Stimulated activated naive CD8-positive, alpha-beta T cell treated with anti-CD3 and anti-CD28 coated beads, Interleukin-15, Interleukin-2, amounts not matched to agents 100 U/mL and 50 U/mL, for 24 hours (primary cell): ENCODE results near the gene NUP210L.
"Not testable (repeated sequence)": the region's sequence is repeated elsewhere in the genome, so short reads cannot be mapped to it uniquely, and the experiment has no call there.

Source experiments
- ATAC-seq: fragments of 150-1000 bp; cut with Tn5 transposase; one replicate; pipeline ENCODE4 v1.10.0; 2021
- DNase-seq: peaks from one replicate; pipeline ENCODE4 v3.0.0; 2021

The NUP210L gene

GRCh38 chr1:154097873-154098272, 57.0 kb downstream of the NUP210L start:
- no peak for ATAC-seq
- DNase-seq, result no peak

GRCh38 chr1:154095456-154096060, 59.3 kb downstream of the NUP210L start:
- DNase-seq (no peak), ATAC-seq (no peak)

- no peak for ATAC-seq
These were observed 60.5 kb downstream of the NUP210L start for GRCh38 chr1:154094411-154094810.

GRCh38 chr1:154093699-154094098, 61.2 kb downstream of the NUP210L start:
- DNase-seq (no peak), ATAC-seq (no peak)

More at GRCh38 chr1:154094411-154094810, 60.5 kb downstream of the NUP210L start:
- no peak for DNase-seq

- no peak for DNase-seq
- no peak for ATAC-seq
These were observed 63.2 kb downstream of the NUP210L start for GRCh38 chr1:154091706-154092105.

- no peak for DNase-seq
These were observed 67.3 kb downstream of the NUP210L start for GRCh38 chr1:154087574-154087973.

GRCh38 chr1:154083057-154083456, 71.8 kb downstream of the NUP210L start:
- not testable (repeated sequence) for DNase-seq, ATAC-seq

More at GRCh38 chr1:154087574-154087973, 67.3 kb downstream of the NUP210L start:
- ATAC-seq, result no peak

- ATAC-seq (no peak), DNase-seq (no peak)
These were observed 73.3 kb downstream of the NUP210L start for GRCh38 chr1:154081386-154082126.

- DNase-seq (no peak), ATAC-seq (no peak)
These were observed 78.5 kb downstream of the NUP210L start for GRCh38 chr1:154076413-154076812.

GRCh38 chr1:154075746-154076145, 79.1 kb downstream of the NUP210L start:
- DNase-seq (no peak), ATAC-seq (no peak)

GRCh38 chr1:154062309-154062708, 92.6 kb downstream of the NUP210L start:
- ATAC-seq, result no peak
- DNase-seq, result no peak

- DNase-seq, ATAC-seq: not testable (repeated sequence)
These were observed 107.4 kb downstream of the NUP210L start for GRCh38 chr1:154047436-154047835.

- not testable (repeated sequence) for ATAC-seq, DNase-seq
These were observed 121.2 kb downstream of the NUP210L start for GRCh38 chr1:154033697-154034096.

- ATAC-seq (no peak), DNase-seq (no peak)
These were observed 134.9 kb downstream of the NUP210L start for GRCh38 chr1:154019940-154020339.

GRCh38 chr1:154019269-154019668, 135.6 kb downstream of the NUP210L start:
- no peak for ATAC-seq
- DNase-seq, result no peak

- ATAC-seq (no peak), DNase-seq (no peak)
These were observed 140.5 kb downstream of the NUP210L start for GRCh38 chr1:154014154-154014907.

- ATAC-seq, DNase-seq: not testable (repeated sequence)
These were observed 142.3 kb downstream of the NUP210L start for GRCh38 chr1:154012543-154012942.

GRCh38 chr1:154012129-154012528, 142.7 kb downstream of the NUP210L start:
- ATAC-seq (no peak), DNase-seq (no peak)

- ATAC-seq (peak; percentile 49), DNase-seq (no peak)
These were observed 148.7 kb downstream of the NUP210L start for GRCh38 chr1:154006136-154006535.

- DNase-seq, result no peak
- no peak for ATAC-seq
These were observed 154.5 kb downstream of the NUP210L start for GRCh38 chr1:154000420-154000819.

GRCh38 chr1:153996882-153997281, 158.0 kb downstream of the NUP210L start:
- DNase-seq, ATAC-seq: not testable (repeated sequence)

GRCh38 chr1:153995640-153996039, 159.2 kb downstream of the NUP210L start:
- DNase-seq (no peak), ATAC-seq (no peak)

- ATAC-seq (no peak), DNase-seq (no peak)
These were observed 159.7 kb downstream of the NUP210L start for GRCh38 chr1:153995202-153995601.
